GM21360 (cell line): ENCODE results near the gene CDH13.

ENCODE experiments used
- ATAC-seq: cut with Tn5 transposase; IDR thresholded peaks from one replicate; pipeline ENCODE4 v1.9.1; 2021; ENCODE audit warnings: mild to moderate bottlenecking, moderate library complexity; ENCODE audit not compliant: unreplicated experiment

Gene CDH13

GRCh38 chr16:83438326-83438725 lies 811.6 kb downstream of the CDH13 start:
- ATAC-seq, result no peak

- ATAC-seq, result no peak
These were observed 812.6 kb downstream of the CDH13 start for GRCh38 chr16:83439412-83439811.

- ATAC-seq, result no peak
These were observed 814.7 kb downstream of the CDH13 start for GRCh38 chr16:83441517-83441916.

GRCh38 chr16:83443972-83444371 lies 817.2 kb downstream of the CDH13 start:
- ATAC-seq, result no peak

GRCh38 chr16:83447560-83447959 lies 820.8 kb downstream of the CDH13 start:
- ATAC-seq, result no peak

GRCh38 chr16:83449861-83450260 lies 823.1 kb downstream of the CDH13 start:
- ATAC-seq, result no peak

- ATAC-seq, result no peak
These were observed 827.2 kb downstream of the CDH13 start for GRCh38 chr16:83453977-83454376.

- no peak for ATAC-seq
These were observed 828.9 kb downstream of the CDH13 start for GRCh38 chr16:83455716-83456115.

- ATAC-seq, result no peak
These were observed 830.2 kb downstream of the CDH13 start for GRCh38 chr16:83456934-83457333.

GRCh38 chr16:83458612-83459011 lies 831.8 kb downstream of the CDH13 start:
- peak; percentile 84 for ATAC-seq

- ATAC-seq, result no peak
These were observed 838.2 kb downstream of the CDH13 start for GRCh38 chr16:83464991-83465390.

GRCh38 chr16:83470416-83470815 lies 843.6 kb downstream of the CDH13 start:
- no peak for ATAC-seq

GRCh38 chr16:83472776-83473501 lies 846.2 kb downstream of the CDH13 start:
- no peak for ATAC-seq

- ATAC-seq, result no peak
These were observed 847.3 kb downstream of the CDH13 start for GRCh38 chr16:83473926-83474650.

GRCh38 chr16:83475108-83475507 lies 848.3 kb downstream of the CDH13 start:
- no peak for ATAC-seq

GRCh38 chr16:83481589-83481988 lies 854.8 kb downstream of the CDH13 start:
- ATAC-seq, result no peak

GRCh38 chr16:83482545-83483162 lies 855.9 kb downstream of the CDH13 start:
- no peak for ATAC-seq

GRCh38 chr16:83490073-83490472 lies 863.3 kb downstream of the CDH13 start:
- no peak for ATAC-seq

GRCh38 chr16:83494459-83494858 lies 867.7 kb downstream of the CDH13 start:
- no peak for ATAC-seq

GRCh38 chr16:83501481-83501880 lies 874.7 kb downstream of the CDH13 start:
- no peak for ATAC-seq

GRCh38 chr16:83508295-83508694 lies 881.5 kb downstream of the CDH13 start:
- no peak for ATAC-seq

- ATAC-seq, result no peak
These were observed 882.5 kb downstream of the CDH13 start for GRCh38 chr16:83509316-83509715.
